DMS114 treated with DMSO at 0.1 percent for 48 hours (cell line): ENCODE measurements around the gene PTDSS2.

ENCODE experiments used
- DNase-seq: peaks from one replicate; lab custom pipeline; 2025; ENCODE audit not compliant: unreplicated experiment; lab: John Stamatoyannopoulos, UW

The PTDSS2 gene

GRCh38 chr11:488579-488978 is 38.5 kb downstream of the PTDSS2 start:
- DNase-seq, result no peak

GRCh38 chr11:488992-489391 is 38.9 kb downstream of the PTDSS2 start:
- DNase-seq, result no peak

GRCh38 chr11:489610-490185 is 39.6 kb downstream of the PTDSS2 start:
- no peak for DNase-seq

GRCh38 chr11:490186-490929 is 40.3 kb downstream of the PTDSS2 start:
- no peak for DNase-seq

GRCh38 chr11:490930-491260 is 40.8 kb downstream of the PTDSS2 start:
- DNase-seq, result no peak

- DNase-seq, result no peak
Observed at GRCh38 chr11:491358-491757, 41.3 kb downstream of the PTDSS2 start.

- no peak for DNase-seq
Observed at GRCh38 chr11:492427-493226, 42.5 kb downstream of the PTDSS2 start.

GRCh38 chr11:494761-495536 is 44.9 kb downstream of the PTDSS2 start:
- no peak for DNase-seq

- DNase-seq, result no peak
Observed at GRCh38 chr11:495537-495931, 45.5 kb downstream of the PTDSS2 start.

- DNase-seq, result no peak
Observed at GRCh38 chr11:496834-497564, 46.9 kb downstream of the PTDSS2 start.

- DNase-seq, result no peak
Observed at GRCh38 chr11:497565-498296, 47.7 kb downstream of the PTDSS2 start.

- DNase-seq, result no peak
Observed at GRCh38 chr11:498297-499181, 48.5 kb downstream of the PTDSS2 start.

- DNase-seq, result no peak
Observed at GRCh38 chr11:499201-500076, 49.4 kb downstream of the PTDSS2 start.

GRCh38 chr11:501001-501682 is 51.1 kb downstream of the PTDSS2 start:
- DNase-seq, result no peak

- no peak for DNase-seq
Observed at GRCh38 chr11:501683-502287, 51.7 kb downstream of the PTDSS2 start.

- DNase-seq, result no peak
Observed at GRCh38 chr11:502288-503178, 52.5 kb downstream of the PTDSS2 start.
